Thyroid gland (tissue), 4 donors: Measurements from ENCODE around the gene DDX51. TPM values are rescaled to one million over a fixed set of nuclear protein-coding genes. Genes with fewer than 3 reads are reported as not detected.

Experiments
- DNase-seq, 2 donors: peaks; one replicate each; pipeline ENCODE4 v3.0.0-alpha.2; 2019
- H3K27ac ChIP-seq, 3 donors: fragments of 200-600 bp; sonication (generic); 1 replicate in 2 of 3; 2 replicates in 1 of 3; pipeline ENCODE4 v1.5.1; 2016 to 2019; ENCODE audit warnings: mild to moderate bottlenecking in 1 of 3, moderate library complexity in 1 of 3
- H3K27me3 ChIP-seq: fragments of 200-600 bp; sonication (generic); one replicate; pipeline ENCODE4 v1.5.1; 2019
- H3K36me3 ChIP-seq, 2 donors: fragments of 200-600 bp; sonication (generic); one replicate each; pipeline ENCODE4 v1.5.1; 2016 to 2019
- H3K4me1 ChIP-seq, 2 donors: fragments of 200-600 bp; sonication (generic); one replicate each; pipeline ENCODE4 v1.5.1; 2017 to 2019
- H3K4me3 ChIP-seq, 3 donors: fragments of 200-600 bp; sonication (generic); replicated peaks in 1 of 3; 1 replicate in 2 of 3; 2 replicates in 1 of 3; pipeline ENCODE4 v1.5.1; 2016; ENCODE audit warnings: mild to moderate bottlenecking in 1 of 3
- H3K9me3 ChIP-seq: fragments of 200-600 bp; sonication (generic); one replicate; pipeline ENCODE4 v1.5.1; 2017
- POLR2A ChIP-seq, 2 donors: fragments of 450-650 bp; IDR thresholded peaks; one replicate each; pipeline ENCODE4 v1.6.1; 2017; ENCODE audit warnings: antibody characterized with exemption in 2 of 2, mild to moderate bottlenecking in 2 of 2, moderate library complexity in 1 of 2
- WGBS, 2 donors: methylation state at CpG; one replicate each; pipeline ENCODE4 v1.1.5; 2017; 5-methylcytosine and 5-hydroxymethylcytosine counted together
- intact Hi-C: fragments of 100-400 bp; cut with DNase I; formaldehyde crosslinking; loops from one replicate; pipeline ENCODE4 v1.15.1; 2023
- total RNA-seq, 4 donors: library from RNA; depleted of rRNA; stranded (reverse); fragments of >200 nt; gene quantifications; one replicate each; pipeline ENCODE4 v1.2.3, GENCODE V29; 2016
- TF ChIP-seq, protein P1 (sequence below), 6 experiments: fragments of 200-600 bp in 3 of 6; fragments of 450-650 bp in 3 of 6; sonication (generic) in 3 of 6; IDR thresholded peaks; one replicate each; pipeline ENCODE4 v1.5.1; 2016 to 2019; ENCODE audit warnings: antibody characterized with exemption in 6 of 6, mild to moderate bottlenecking in 2 of 6, inconsistent platforms in 1 of 6, moderate library complexity in 1 of 6

Gene DDX51
- total RNA-seq, 4 donors from 2014 or later: 11.2 to 23.1 (median 13.7) TPM

DNA sequence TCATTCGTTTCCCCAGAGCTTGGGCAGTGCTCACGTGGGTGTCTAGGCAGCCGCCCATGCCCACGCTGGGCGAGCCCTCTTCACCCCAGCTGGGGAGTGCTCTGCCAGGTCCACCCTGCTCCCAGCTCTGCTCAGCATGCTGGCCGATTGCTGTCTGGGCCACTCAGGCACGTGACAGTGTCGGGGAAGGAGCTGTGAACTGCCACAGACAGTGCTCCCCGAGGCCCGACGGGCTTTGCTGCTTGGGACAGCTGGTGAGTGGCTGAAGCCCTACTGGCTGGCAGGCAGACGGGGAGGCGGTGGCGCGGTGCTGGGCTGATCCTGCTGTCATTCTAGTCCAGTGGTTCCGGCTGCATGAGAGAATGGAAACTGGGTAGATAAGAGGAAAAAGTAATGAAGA lies 15.9 kb upstream of the DDX51 start:
- intact Hi-C loops: loop anchor here (10.0 kb wide), 1 partner anchor 95 kb away; no protein-coding TSS in a partner anchor

DNA sequence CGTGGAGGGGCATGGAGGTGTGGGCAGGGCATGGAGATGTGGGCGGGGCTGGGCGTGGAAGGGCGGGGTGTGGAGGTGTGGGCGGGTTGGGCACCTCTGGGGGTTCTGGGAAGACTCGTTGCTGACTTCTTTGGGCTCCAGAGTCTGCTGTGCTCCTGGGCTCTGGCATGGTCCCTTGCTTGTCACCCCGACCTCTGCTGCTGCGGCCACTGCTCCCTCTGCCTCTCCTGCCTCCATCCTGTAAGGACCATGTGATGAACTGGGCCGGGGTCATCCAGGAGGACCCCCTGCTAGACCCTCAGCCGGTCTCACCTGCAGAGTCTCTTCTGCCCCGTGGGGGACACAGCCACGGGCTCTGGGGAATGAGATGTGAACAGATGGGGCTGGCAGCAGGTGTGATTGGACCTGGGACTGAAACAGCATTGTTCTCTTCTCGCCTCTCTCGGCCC lies 15.5 kb upstream of the DDX51 start:
- TF ChIP-seq, protein P1, sequence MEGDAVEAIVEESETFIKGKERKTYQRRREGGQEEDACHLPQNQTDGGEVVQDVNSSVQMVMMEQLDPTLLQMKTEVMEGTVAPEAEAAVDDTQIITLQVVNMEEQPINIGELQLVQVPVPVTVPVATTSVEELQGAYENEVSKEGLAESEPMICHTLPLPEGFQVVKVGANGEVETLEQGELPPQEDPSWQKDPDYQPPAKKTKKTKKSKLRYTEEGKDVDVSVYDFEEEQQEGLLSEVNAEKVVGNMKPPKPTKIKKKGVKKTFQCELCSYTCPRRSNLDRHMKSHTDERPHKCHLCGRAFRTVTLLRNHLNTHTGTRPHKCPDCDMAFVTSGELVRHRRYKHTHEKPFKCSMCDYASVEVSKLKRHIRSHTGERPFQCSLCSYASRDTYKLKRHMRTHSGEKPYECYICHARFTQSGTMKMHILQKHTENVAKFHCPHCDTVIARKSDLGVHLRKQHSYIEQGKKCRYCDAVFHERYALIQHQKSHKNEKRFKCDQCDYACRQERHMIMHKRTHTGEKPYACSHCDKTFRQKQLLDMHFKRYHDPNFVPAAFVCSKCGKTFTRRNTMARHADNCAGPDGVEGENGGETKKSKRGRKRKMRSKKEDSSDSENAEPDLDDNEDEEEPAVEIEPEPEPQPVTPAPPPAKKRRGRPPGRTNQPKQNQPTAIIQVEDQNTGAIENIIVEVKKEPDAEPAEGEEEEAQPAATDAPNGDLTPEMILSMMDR (IDR thresholded peaks at IDR 0.05): no peak
- no peak for TF ChIP-seq POLR2A (IDR thresholded peaks at IDR 0.05)
- DNase-seq: no peak
- no peaks in the 10 kb centered on the region for H3K9me3 ChIP-seq
- WGBS, 2 donors: 78 to 87% methylated on average over 7 to 13 of the region's 14 CpGs
- intact Hi-C loops: loop anchor here (10.0 kb wide), 3 partner anchors 95 to 455 kb away; partner anchors contain the start of genes LRCOL1 and P2RX2
- H3K4me3 ChIP-seq: no peak overlapping the region
- no peaks in the 10 kb centered on the region for H3K27me3 ChIP-seq
- no peaks in the 10 kb centered on the region for H3K36me3 ChIP-seq
- no peak overlapping the region for H3K27ac ChIP-seq
- peaks cover 10 to 13% of the 10 kb centered on the region in 2 donors for H3K4me1 ChIP-seq

More for the DNA sequence above, 15.9 kb upstream of the DDX51 start:
- Histone ChIP-seq H3K27ac (no peak overlapping the region), H3K4me1 (peaks cover 10 to 13% of the 10 kb centered on the region in 2 donors), H3K36me3 (no peaks in the 10 kb centered on the region), H3K4me3 (no peak overlapping the region), H3K9me3 (no peaks in the 10 kb centered on the region), H3K27me3 (no peaks in the 10 kb centered on the region)
- DNase-seq: no peak
- TF ChIP-seq, protein P1 (IDR thresholded peaks at IDR 0.05): no peak
- TF ChIP-seq POLR2A (IDR thresholded peaks at IDR 0.05): no peak
- 73 to 81% methylated on average over 15 to 16 of the region's 16 CpGs for WGBS, 2 donors

DNA sequence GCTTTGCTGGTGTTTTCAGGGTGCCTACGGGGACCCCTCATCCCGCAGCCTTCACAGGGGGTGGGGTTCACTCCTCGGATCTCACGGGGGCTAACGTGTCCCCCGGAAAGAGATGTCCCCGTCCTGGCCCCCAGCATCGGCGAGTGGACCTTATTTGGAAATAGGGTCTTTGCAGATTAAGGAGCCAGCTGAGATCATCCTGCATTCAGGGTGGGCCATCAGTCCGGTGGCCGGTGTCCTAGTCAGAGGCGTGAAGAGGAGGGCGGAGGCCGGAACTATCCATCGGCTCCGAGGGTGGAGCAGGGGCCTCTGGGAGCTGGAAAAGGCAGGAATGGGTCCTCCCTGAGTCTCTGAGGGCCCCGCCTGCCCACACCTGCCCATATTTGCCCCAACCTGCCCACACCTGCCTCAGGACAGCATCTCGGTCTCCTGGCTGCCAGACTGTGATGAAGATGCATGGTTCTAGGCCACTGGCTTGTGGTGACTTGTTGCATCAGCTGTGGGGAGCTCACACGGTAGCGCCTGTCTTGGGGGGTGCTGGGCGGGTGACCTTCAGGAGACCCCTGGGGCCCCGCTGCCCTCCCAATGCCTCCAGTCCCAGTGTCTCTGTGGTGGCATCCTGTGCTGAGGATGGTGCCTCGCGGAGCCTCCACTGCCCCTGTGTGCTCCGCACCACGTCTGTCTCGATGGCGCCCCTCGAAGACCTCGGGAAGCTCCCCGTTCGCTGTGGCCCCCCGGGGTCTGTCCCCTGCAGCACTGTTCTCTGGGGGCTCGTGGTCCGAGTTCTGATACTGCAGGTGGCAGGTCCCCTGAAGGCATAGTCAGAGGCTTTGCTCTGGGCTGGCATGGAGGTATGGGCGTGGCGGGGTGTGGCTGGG lies 14.8 kb upstream of the DDX51 start:
- H3K27me3 ChIP-seq: no peaks in the 10 kb centered on the region
- intact Hi-C loops: loop anchor here (10.0 kb wide), 2 partner anchors 246 to 456 kb away; partner anchors contain the start of genes LRCOL1 and P2RX2
- DNase-seq: no peak
- WGBS, 2 donors: 89 to 92% methylated on average over 28 to 31 of the region's 37 CpGs
- H3K36me3 ChIP-seq: no peaks in the 10 kb centered on the region
- no peak overlapping the region for H3K4me3 ChIP-seq
- H3K9me3 ChIP-seq: no peaks in the 10 kb centered on the region
- peaks cover 10 to 17% of the 10 kb centered on the region in 2 donors for H3K4me1 ChIP-seq
- TF ChIP-seq POLR2A (IDR thresholded peaks at IDR 0.05): no peak
- TF ChIP-seq, protein P1 (IDR thresholded peaks at IDR 0.05): no peak
- H3K27ac ChIP-seq: no peak overlapping the region

DNA sequence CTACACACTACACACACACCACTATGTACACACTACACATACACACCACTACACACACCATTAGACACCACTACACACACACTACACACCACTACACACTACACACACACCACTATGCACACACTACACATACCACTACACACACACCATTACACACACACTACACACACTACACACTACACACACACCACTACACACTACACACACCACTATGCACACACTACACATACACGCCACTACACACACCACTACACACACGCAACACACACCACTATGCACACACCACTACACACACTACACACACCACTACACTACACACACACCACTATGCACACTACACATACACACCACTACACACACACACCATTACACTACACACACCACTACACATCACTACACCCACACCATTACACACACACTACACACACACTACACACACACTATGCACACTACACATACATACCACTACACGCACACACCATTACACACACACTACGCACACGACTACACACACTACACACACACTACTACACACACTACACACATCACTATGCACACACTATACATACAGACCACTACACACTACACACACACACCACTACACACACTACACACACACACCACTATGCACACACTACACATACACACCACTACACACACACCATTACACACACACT lies 13.8 kb upstream of the DDX51 start:
- Histone ChIP-seq H3K9me3 (no peaks in the 10 kb centered on the region), H3K4me1 (peaks cover 5 to 15% of the 10 kb centered on the region in 2 donors), H3K27me3 (no peaks in the 10 kb centered on the region), H3K27ac (no peak overlapping the region), H3K36me3 (no peaks in the 10 kb centered on the region), H3K4me3 (no peak overlapping the region)
- 92 to 95% methylated on average over 5 of the region's 5 CpGs for WGBS, 2 donors
- no peak for DNase-seq
- TF ChIP-seq, protein P1 (IDR thresholded peaks at IDR 0.05): no peak
- no peak for TF ChIP-seq POLR2A (IDR thresholded peaks at IDR 0.05)
- intact Hi-C loops: loop anchor here (10.0 kb wide), 2 partner anchors 247 to 457 kb away; partner anchors contain the start of genes LRCOL1 and P2RX2
